Vagina (tissue), 2 donors: ENCODE results near the gene MEGF8. TPM values are rescaled to one million over a fixed set of nuclear protein-coding genes. Genes with fewer than 3 reads are reported as not detected.
"Not testable (repeated sequence)": the region's sequence is repeated elsewhere in the genome, so short reads cannot be mapped to it uniquely, and the experiment has no call there.

Source experiments
- DNase-seq, 2 donors: peaks; one replicate each; pipeline ENCODE4 v3.0.0-alpha.2; 2017; ENCODE audit errors: extremely low spot score in 2 of 2
- H3K27ac ChIP-seq: fragments of 200-600 bp; sonication (generic); one replicate; pipeline ENCODE4 v1.5.1; 2019
- H3K27me3 ChIP-seq: fragments of 200-600 bp; sonication (generic); one replicate; pipeline ENCODE4 v1.5.1; 2019
- H3K36me3 ChIP-seq, 2 donors: fragments of 200-600 bp; sonication (generic); one replicate each; pipeline ENCODE4 v1.5.1; 2017 to 2019
- H3K4me1 ChIP-seq: fragments of 200-600 bp; sonication (generic); one replicate; pipeline ENCODE4 v1.5.1; 2019
- H3K4me3 ChIP-seq, 2 donors: fragments of 200-600 bp; sonication (generic); 1 replicate in 1 of 2; 2 replicates in 1 of 2; pipeline ENCODE4 v1.5.1; 2016 to 2019
- H3K9me3 ChIP-seq: fragments of 200-600 bp; sonication (generic); one replicate; pipeline ENCODE4 v1.5.1; 2019
- CTCF ChIP-seq, 3 experiments: fragments of 450-650 bp in 2 of 3; fragments of 200-600 bp in 1 of 3; sonication (generic) in 1 of 3; IDR thresholded peaks; one replicate each; pipeline ENCODE4 v1.5.1; 2017 to 2019; ENCODE audit warnings: antibody characterized with exemption in 3 of 3, mild to moderate bottlenecking in 2 of 3, moderate library complexity in 2 of 3
- POLR2A ChIP-seq, 2 donors: fragments of 450-650 bp; IDR thresholded peaks; one replicate each; pipeline ENCODE4 v1.6.1; 2017; ENCODE audit warnings: antibody characterized with exemption in 2 of 2, mild to moderate bottlenecking in 2 of 2, moderate library complexity in 2 of 2
- POLR2AphosphoS5 ChIP-seq, 2 donors: sonication (generic); formaldehyde crosslinking; IDR thresholded peaks; one replicate each; pipeline ENCODE4 v1.9.0; 2017; ENCODE audit warnings: antibody characterized with exemption in 2 of 2, mild to moderate bottlenecking in 2 of 2, low read depth in 1 of 2; ENCODE audit not compliant: insufficient read depth in 1 of 2
- intact Hi-C: fragments of 100-400 bp; cut with DNase I; formaldehyde crosslinking; loops from one replicate; pipeline ENCODE4 v1.15.1; 2023
- total RNA-seq: library from RNA; depleted of rRNA; stranded (reverse); fragments of >200 nt; gene quantifications from one replicate; pipeline ENCODE4 v1.2.3, GENCODE V29; 2016

The MEGF8 gene
- total RNA-seq, 1 donor from 2014 or later, result 13.5 TPM

- H3K9me3 ChIP-seq, result no peaks in the 10 kb centered on the region
- no peaks in the 10 kb centered on the region for H3K4me1 ChIP-seq
- TF ChIP-seq POLR2AphosphoS5 (IDR thresholded peaks at IDR 0.05; ENCODE audit: insufficient read depth in 1 of 2, low read depth in 1 of 2) (no peak), POLR2A (IDR thresholded peaks at IDR 0.05) (no peak), CTCF (IDR thresholded peaks at IDR 0.05) (no peak)
- DNase-seq, result no peak
- H3K36me3 ChIP-seq, result peaks cover 0 to 12% of the 10 kb centered on the region in 2 donors
- no peak overlapping the region for H3K27ac ChIP-seq
- H3K27me3 ChIP-seq, result no peaks in the 10 kb centered on the region
- intact Hi-C loops, result no loop called here
- H3K4me3 ChIP-seq, result no peak overlapping the region
Measured at GRCh38 chr19:42335971-42336370, 10.5 kb downstream of the MEGF8 start.

- H3K4me1 ChIP-seq, H3K27me3 ChIP-seq, H3K9me3 ChIP-seq, DNase-seq, intact Hi-C loops, H3K4me3 ChIP-seq, H3K27ac ChIP-seq: not testable (repeated sequence)
- peaks cover 0 to 19% of the 10 kb centered on the region in 2 donors for H3K36me3 ChIP-seq
Measured at GRCh38 chr19:42339126-42339860, 13.9 kb downstream of the MEGF8 start.

GRCh38 chr19:42339922-42340321 lies 14.5 kb downstream of the MEGF8 start:
- intact Hi-C loops, H3K27me3 ChIP-seq, H3K9me3 ChIP-seq, H3K27ac ChIP-seq, H3K4me1 ChIP-seq, H3K4me3 ChIP-seq, DNase-seq: not testable (repeated sequence)
- H3K36me3 ChIP-seq, result peaks cover 0 to 22% of the 10 kb centered on the region in 2 donors

- peaks cover 0 to 10% of the 10 kb centered on the region in 2 donors for H3K36me3 ChIP-seq
- H3K4me3 ChIP-seq, result no peak overlapping the region
- no peaks in the 10 kb centered on the region for H3K4me1 ChIP-seq
- intact Hi-C loops, result no loop called here
- no peaks in the 10 kb centered on the region for H3K27me3 ChIP-seq
- no peaks in the 10 kb centered on the region for H3K9me3 ChIP-seq
- no peak for DNase-seq
- H3K27ac ChIP-seq, result no peak overlapping the region
- TF ChIP-seq POLR2A (IDR thresholded peaks at IDR 0.05), result no peak
- TF ChIP-seq CTCF (IDR thresholded peaks at IDR 0.05), result no peak
- no peak for TF ChIP-seq POLR2AphosphoS5 (IDR thresholded peaks at IDR 0.05; ENCODE audit: insufficient read depth in 1 of 2, low read depth in 1 of 2)
Measured at GRCh38 chr19:42343344-42344110, 18.1 kb downstream of the MEGF8 start.

GRCh38 chr19:42344336-42344893 lies 19.0 kb downstream of the MEGF8 start:
- intact Hi-C loops, result no loop called here
- no peak for TF ChIP-seq POLR2A (IDR thresholded peaks at IDR 0.05)
- no peak for TF ChIP-seq POLR2AphosphoS5 (IDR thresholded peaks at IDR 0.05; ENCODE audit: insufficient read depth in 1 of 2, low read depth in 1 of 2)
- TF ChIP-seq CTCF (IDR thresholded peaks at IDR 0.05), result no peak
- Histone ChIP-seq H3K4me3 (no peak overlapping the region), H3K36me3 (peaks cover 0 to 10% of the 10 kb centered on the region in 2 donors), H3K27me3 (no peaks in the 10 kb centered on the region), H3K9me3 (no peaks in the 10 kb centered on the region), H3K4me1 (no peaks in the 10 kb centered on the region), H3K27ac (no peak overlapping the region)
- no peak for DNase-seq
